Brain microvascular endothelial cell (primary cell): ENCODE results near the gene MARF1.

Experiments used
- DNase-seq: peaks from one replicate; pipeline ENCODE4 v3.0.0-alpha.2; 2020
- H3K27ac ChIP-seq: fragments of 250-450 bp; sonication (Bioruptor Pico); 2 replicates; pipeline ENCODE4 v1.5.1; 2020; ENCODE audit warnings: mild to moderate bottlenecking, moderate library complexity
- H3K27me3 ChIP-seq: fragments of 250-450 bp; sonication (Bioruptor Pico); replicated peaks from 2 replicates; pipeline ENCODE4 v1.5.1; 2020; ENCODE audit warnings: mild to moderate bottlenecking
- H3K36me3 ChIP-seq: fragments of 250-450 bp; sonication (Bioruptor Pico); replicated peaks from 2 replicates; pipeline ENCODE4 v1.5.1; 2020; ENCODE audit warnings: mild to moderate bottlenecking
- H3K4me3 ChIP-seq: 2 replicates; pipeline ENCODE4 v1.5.1; 2011; ENCODE audit warnings: low read depth, mild to moderate bottlenecking, control low read depth, low read length, moderate library complexity
- in situ Hi-C: cut with HindIII; loops from 2 replicates; pipeline ENCODE4 v1.10.0; 2017; ENCODE audit warnings: low sequenced_read_pairs, low pct_ligation_motif_present
- TF ChIP-seq, protein P1 (sequence below): IDR thresholded peaks from 2 replicates; pipeline ENCODE4 v1.5.1; 2011; ENCODE audit warnings: low read depth, mild to moderate bottlenecking, moderate library complexity, low read length, control low read depth, inconsistent platforms; ENCODE audit errors: missing control alignments

MARF1 gene

DNA sequence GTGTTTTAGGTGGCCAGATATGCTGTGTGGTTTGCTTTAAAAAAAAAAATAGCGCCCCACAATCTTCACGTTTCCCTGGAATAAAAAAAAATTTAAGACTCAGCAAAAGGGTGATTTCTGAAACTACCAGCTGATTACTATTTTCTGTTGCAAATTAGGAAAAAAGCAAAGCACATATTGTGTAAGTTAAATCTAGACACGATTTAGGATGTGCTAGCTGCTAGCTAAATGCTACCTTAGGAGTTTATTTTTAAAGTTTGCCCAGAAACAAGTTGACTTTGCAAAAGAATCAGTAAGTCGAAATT is 944 bp upstream of the MARF1 start:
- Histone ChIP-seq H3K27ac (peak overlapping the region; percentile 98), H3K27me3 (no peaks in the 10 kb centered on the region), H3K4me3 (peak overlapping the region; percentile 85), H3K36me3 (peaks cover 3% of the 10 kb centered on the region)
- DNase-seq = no peak
- in situ Hi-C loops = no loop called here
- TF ChIP-seq, protein P1, sequence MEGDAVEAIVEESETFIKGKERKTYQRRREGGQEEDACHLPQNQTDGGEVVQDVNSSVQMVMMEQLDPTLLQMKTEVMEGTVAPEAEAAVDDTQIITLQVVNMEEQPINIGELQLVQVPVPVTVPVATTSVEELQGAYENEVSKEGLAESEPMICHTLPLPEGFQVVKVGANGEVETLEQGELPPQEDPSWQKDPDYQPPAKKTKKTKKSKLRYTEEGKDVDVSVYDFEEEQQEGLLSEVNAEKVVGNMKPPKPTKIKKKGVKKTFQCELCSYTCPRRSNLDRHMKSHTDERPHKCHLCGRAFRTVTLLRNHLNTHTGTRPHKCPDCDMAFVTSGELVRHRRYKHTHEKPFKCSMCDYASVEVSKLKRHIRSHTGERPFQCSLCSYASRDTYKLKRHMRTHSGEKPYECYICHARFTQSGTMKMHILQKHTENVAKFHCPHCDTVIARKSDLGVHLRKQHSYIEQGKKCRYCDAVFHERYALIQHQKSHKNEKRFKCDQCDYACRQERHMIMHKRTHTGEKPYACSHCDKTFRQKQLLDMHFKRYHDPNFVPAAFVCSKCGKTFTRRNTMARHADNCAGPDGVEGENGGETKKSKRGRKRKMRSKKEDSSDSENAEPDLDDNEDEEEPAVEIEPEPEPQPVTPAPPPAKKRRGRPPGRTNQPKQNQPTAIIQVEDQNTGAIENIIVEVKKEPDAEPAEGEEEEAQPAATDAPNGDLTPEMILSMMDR = no peak

DNA sequence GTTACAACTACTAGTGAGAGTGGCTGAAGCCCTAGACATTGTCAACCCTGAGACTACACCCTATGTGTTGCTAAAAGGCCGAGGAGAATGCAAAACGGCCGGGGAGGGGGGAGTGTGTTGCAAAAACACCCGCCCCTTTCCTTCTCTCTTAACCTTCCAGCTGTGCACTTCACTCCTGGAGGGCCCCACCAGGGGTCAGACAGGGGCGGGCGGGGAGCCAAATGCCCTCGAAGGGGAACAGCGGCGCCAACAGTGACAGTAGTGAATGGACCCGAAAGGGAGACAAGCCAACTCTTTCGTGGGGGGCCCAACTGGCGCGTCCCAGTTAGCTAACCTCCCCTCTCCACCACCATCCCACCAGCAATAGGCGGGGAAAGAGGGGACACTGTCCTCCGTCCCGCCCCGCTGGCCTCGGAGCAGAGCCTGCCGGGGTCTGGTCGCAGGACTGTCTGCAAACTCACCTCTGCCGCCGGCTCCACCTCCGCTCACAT is 352 bp downstream of the MARF1 start:
- H3K36me3 ChIP-seq = peaks cover 14% of the 10 kb centered on the region
- TF ChIP-seq, protein P1 = peak; percentile 57
- no peaks in the 10 kb centered on the region for H3K27me3 ChIP-seq
- in situ Hi-C loops = no loop called here
- H3K27ac ChIP-seq = peak overlapping the region; percentile 98
- peak overlapping the region; percentile 95 for H3K4me3 ChIP-seq
- no peak for DNase-seq

DNA sequence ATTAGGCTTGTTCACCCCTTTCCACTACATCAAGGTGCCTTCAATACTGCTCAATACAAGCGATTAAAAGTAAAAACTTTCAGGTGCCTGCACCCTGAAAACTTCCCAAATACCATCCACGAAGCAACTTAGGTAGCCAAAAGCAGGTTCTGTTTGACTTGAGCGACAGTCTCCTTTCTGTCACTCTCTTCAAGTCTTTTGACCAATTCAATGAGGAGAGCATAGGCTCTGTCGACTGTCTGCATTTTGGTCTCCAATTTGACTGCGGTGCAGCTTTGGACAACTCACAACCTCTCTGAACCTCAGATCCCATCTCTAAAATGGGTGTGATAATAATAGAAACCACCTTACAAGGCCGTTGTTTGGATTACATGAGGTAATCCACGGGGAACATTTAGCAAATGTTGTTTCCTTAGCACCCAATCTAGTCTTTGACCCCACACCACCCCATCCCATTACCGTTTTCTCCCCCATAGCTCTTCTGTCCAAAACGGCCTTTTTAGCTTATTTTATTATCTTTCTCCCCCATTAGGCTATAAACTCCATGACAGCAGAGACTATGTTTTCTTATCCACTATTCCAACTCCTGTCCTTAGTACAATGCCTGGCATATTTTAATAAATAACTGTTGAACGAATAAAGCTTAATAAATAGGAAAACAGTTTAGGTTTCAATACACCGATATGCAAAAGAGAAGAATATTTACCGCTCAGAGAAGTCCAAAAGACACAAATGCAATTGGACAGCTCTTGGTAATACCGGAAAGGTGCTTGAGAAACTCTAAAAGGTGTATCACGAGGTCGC is 999 bp downstream of the MARF1 start:
- DNase-seq = no peak
- TF ChIP-seq, protein P1 = no peak
- in situ Hi-C loops = no loop called here
- Histone ChIP-seq H3K4me3 (peak overlapping the region; percentile 95), H3K36me3 (peaks cover 16% of the 10 kb centered on the region), H3K27ac (peak overlapping the region; percentile 98), H3K27me3 (no peaks in the 10 kb centered on the region)

DNA sequence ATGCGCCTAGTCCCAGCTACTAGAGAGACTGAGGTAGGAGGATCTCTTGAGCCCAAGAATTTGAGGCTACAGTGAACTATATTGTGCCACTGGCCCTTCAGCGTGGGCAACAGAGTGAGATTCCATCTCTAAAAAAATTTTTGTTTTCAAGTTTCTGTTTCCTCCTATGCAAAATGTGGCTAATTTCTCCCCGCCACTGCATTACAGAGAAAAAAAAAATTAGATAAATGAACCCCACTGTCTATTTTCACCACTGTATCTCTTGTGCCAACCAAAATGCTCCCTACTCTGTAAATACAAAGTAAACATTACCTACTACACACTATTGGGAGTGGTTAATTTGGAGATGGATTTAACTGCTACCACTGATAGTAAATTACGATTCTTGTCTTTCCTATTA is 2.0 kb downstream of the MARF1 start:
- Histone ChIP-seq H3K4me3 (no peak overlapping the region), H3K27ac (no peak overlapping the region)
- TF ChIP-seq, protein P1 = no peak

DNA sequence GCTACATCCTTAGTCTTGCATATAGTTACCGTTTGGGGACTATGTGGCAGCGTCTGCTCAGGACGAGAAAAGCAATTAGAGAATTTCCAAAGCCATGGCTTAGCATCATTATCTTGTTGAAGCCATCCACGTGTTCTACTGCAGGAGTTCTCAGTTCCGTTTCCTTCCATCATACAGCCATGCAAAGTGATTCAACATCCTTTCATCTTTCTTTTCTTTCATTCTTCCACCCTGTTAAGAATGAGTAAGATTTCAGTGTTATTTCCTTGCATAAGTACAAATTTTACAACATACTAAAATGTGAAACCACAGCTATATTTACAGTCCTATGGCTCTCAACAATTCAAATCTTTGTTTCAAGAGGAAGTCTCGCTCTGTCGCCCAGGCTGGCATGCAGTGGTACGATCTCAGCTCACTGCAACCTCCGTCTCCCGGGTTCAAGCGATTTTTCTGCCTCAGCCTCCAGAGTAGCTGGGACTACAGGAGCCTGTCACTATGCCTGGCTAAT is 3.8 kb downstream of the MARF1 start:
- DNase-seq = no peak
- Histone ChIP-seq H3K36me3 (peaks cover 26% of the 10 kb centered on the region), H3K27ac (no peak overlapping the region), H3K27me3 (no peaks in the 10 kb centered on the region), H3K4me3 (no peak overlapping the region)
- in situ Hi-C loops = no loop called here
- TF ChIP-seq, protein P1 = no peak

More for the DNA sequence above, 2.0 kb downstream of the MARF1 start:
- Histone ChIP-seq H3K27me3 (no peaks in the 10 kb centered on the region), H3K36me3 (peaks cover 19% of the 10 kb centered on the region)
- DNase-seq = no peak
- in situ Hi-C loops = no loop called here
